ENCODE measurements around the gene PTBP3.

- TF ChIP-seq CTCF (IDR thresholded peaks at IDR 0.05) (no peak), POLR2A (IDR thresholded peaks at IDR 0.05; ENCODE audit: low read depth) (no peak), EP300 (IDR thresholded peaks at IDR 0.05) (no peak)
Observed at GRCh38 chr9:112265391-112265790, 68.0 kb downstream of the PTBP3 start.

Data from esophagus muscularis mucosa (tissue), 4 donors.